ENCODE measurements around the gene CKS1B.
"Not testable (repeated sequence)": the region's sequence is repeated elsewhere in the genome, so short reads cannot be mapped to it uniquely, and the experiment has no call there.

Gene CKS1B

GRCh38 chr1:154978360-154978759 is 3.9 kb downstream of the CKS1B start:
- Histone ChIP-seq H3K9ac (ENCODE audit: low read depth, low read length) (no peak overlapping the region), H3K36me3 (ENCODE audit: insufficient read depth, low read length) (peaks cover 36% of the 10 kb centered on the region), H3K27me3 (ENCODE audit: insufficient read depth, low read length) (no peaks in the 10 kb centered on the region), H3K9me3 (ENCODE audit: insufficient read depth, low read depth, low read length) (no peaks in the 10 kb centered on the region), H3K4me1 (ENCODE audit: insufficient read depth, low read length) (peaks cover 15% of the 10 kb centered on the region), H3K27ac (ENCODE audit: low read depth, low read length) (no peak overlapping the region), H3K4me3 (ENCODE audit: low read length) (no peak overlapping the region)
- 100% methylated on average over 1 of the region's 3 CpGs for WGBS

- Histone ChIP-seq H3K4me1 (ENCODE audit: insufficient read depth, low read length) (peaks cover 6% of the 10 kb centered on the region; the same call in 1 of the 2 replicates), H3K27ac (ENCODE audit: low read depth, low read length) (peak overlapping the region; percentile 99), H3K36me3 (ENCODE audit: insufficient read depth, low read length) (peaks cover 53% of the 10 kb centered on the region), H3K9ac (ENCODE audit: low read depth, low read length) (peak overlapping the region; percentile 79), H3K4me3 (ENCODE audit: low read length) (peak overlapping the region; percentile 94), H3K9me3 (ENCODE audit: insufficient read depth, low read depth, low read length) (no peaks in the 10 kb centered on the region), H3K27me3 (ENCODE audit: insufficient read depth, low read length) (no peaks in the 10 kb centered on the region)
- 34% methylated on average over 6 of the region's 6 CpGs for WGBS
Measured at GRCh38 chr1:154982341-154982740, 7.9 kb downstream of the CKS1B start.

GRCh38 chr1:154982897-154983648 is 8.6 kb downstream of the CKS1B start, which contains the start of gene FLAD1:
FLAD1 (plus strand) TSS chr1:154983344; CDS start chr1:154983695, 351 bp downstream.
- Histone ChIP-seq H3K4me1 (ENCODE audit: insufficient read depth, low read length) (peaks cover 6% of the 10 kb centered on the region; the same call in 1 of the 2 replicates), H3K36me3 (ENCODE audit: insufficient read depth, low read length) (peaks cover 53% of the 10 kb centered on the region), H3K27ac (ENCODE audit: low read depth, low read length) (peak within 1 kb of the TSS; percentile 99), H3K9ac (ENCODE audit: low read depth, low read length) (peak within 1 kb of the TSS; percentile 94), H3K9me3 (ENCODE audit: insufficient read depth, low read depth, low read length) (no peaks in the 10 kb centered on the region), H3K4me3 (ENCODE audit: low read length) (peak within 1 kb of the TSS; percentile 94), H3K27me3 (ENCODE audit: insufficient read depth, low read length) (no peaks in the 10 kb centered on the region)
- WGBS = under 1% methylated on average over 26 of the region's 26 CpGs

GRCh38 chr1:154983776-154984466 is 9.4 kb downstream of the CKS1B start:
- H3K9me3 ChIP-seq (ENCODE audit: insufficient read depth, low read depth, low read length) = no peaks in the 10 kb centered on the region
- H3K4me1 ChIP-seq (ENCODE audit: insufficient read depth, low read length) = peaks cover 6% of the 10 kb centered on the region; the same call in 1 of the 2 replicates
- WGBS = 21% methylated on average over 17 of the region's 17 CpGs
- peaks cover 56% of the 10 kb centered on the region for H3K36me3 ChIP-seq (ENCODE audit: insufficient read depth, low read length)
- H3K27ac ChIP-seq (ENCODE audit: low read depth, low read length) = peak overlapping the region; percentile 74
- H3K27me3 ChIP-seq (ENCODE audit: insufficient read depth, low read length) = no peaks in the 10 kb centered on the region
- peak overlapping the region; percentile 94 for H3K9ac ChIP-seq (ENCODE audit: low read depth, low read length)
- H3K4me3 ChIP-seq (ENCODE audit: low read length) = peak overlapping the region; percentile 94

GRCh38 chr1:154986736-154987135 is 12.3 kb downstream of the CKS1B start:
- H3K27ac ChIP-seq (ENCODE audit: low read depth, low read length); H3K4me3 ChIP-seq (ENCODE audit: low read length); H3K4me1 ChIP-seq (ENCODE audit: insufficient read depth, low read length); H3K9me3 ChIP-seq (ENCODE audit: insufficient read depth, low read depth, low read length); H3K27me3 ChIP-seq (ENCODE audit: insufficient read depth, low read length); H3K9ac ChIP-seq (ENCODE audit: low read depth, low read length): not testable (repeated sequence)
- 94% methylated on average over 4 of the region's 4 CpGs for WGBS
- peaks cover 56% of the 10 kb centered on the region for H3K36me3 ChIP-seq (ENCODE audit: insufficient read depth, low read length)

GRCh38 chr1:154987326-154987725 is 12.8 kb downstream of the CKS1B start:
- H3K27ac ChIP-seq (ENCODE audit: low read depth, low read length) = no peak overlapping the region
- H3K27me3 ChIP-seq (ENCODE audit: insufficient read depth, low read length) = no peaks in the 10 kb centered on the region
- H3K4me1 ChIP-seq (ENCODE audit: insufficient read depth, low read length) = peaks cover 5% of the 10 kb centered on the region; the same call in 1 of the 2 replicates
- H3K36me3 ChIP-seq (ENCODE audit: insufficient read depth, low read length) = peaks cover 56% of the 10 kb centered on the region
- no peak overlapping the region for H3K9ac ChIP-seq (ENCODE audit: low read depth, low read length)
- H3K9me3 ChIP-seq (ENCODE audit: insufficient read depth, low read depth, low read length) = no peaks in the 10 kb centered on the region
- 97% methylated on average over 6 of the region's 6 CpGs for WGBS
- H3K4me3 ChIP-seq (ENCODE audit: low read length) = no peak overlapping the region

GRCh38 chr1:154988058-154988954 is 13.8 kb downstream of the CKS1B start:
- no peak overlapping the region for H3K4me3 ChIP-seq (ENCODE audit: low read length)
- no peaks in the 10 kb centered on the region for H3K27me3 ChIP-seq (ENCODE audit: insufficient read depth, low read length)
- 95% methylated on average over 17 of the region's 17 CpGs for WGBS
- H3K36me3 ChIP-seq (ENCODE audit: insufficient read depth, low read length) = peaks cover 60% of the 10 kb centered on the region
- no peaks in the 10 kb centered on the region for H3K4me1 ChIP-seq (ENCODE audit: insufficient read depth, low read length)
- H3K27ac ChIP-seq (ENCODE audit: low read depth, low read length) = no peak overlapping the region
- no peak overlapping the region for H3K9ac ChIP-seq (ENCODE audit: low read depth, low read length)
- no peaks in the 10 kb centered on the region for H3K9me3 ChIP-seq (ENCODE audit: insufficient read depth, low read depth, low read length)

- no peak overlapping the region for H3K9ac ChIP-seq (ENCODE audit: low read depth, low read length)
- H3K36me3 ChIP-seq (ENCODE audit: insufficient read depth, low read length) = peaks cover 60% of the 10 kb centered on the region
- H3K4me1 ChIP-seq (ENCODE audit: insufficient read depth, low read length) = no peaks in the 10 kb centered on the region
- H3K27ac ChIP-seq (ENCODE audit: low read depth, low read length) = no peak overlapping the region
- H3K9me3 ChIP-seq (ENCODE audit: insufficient read depth, low read depth, low read length) = no peaks in the 10 kb centered on the region
- no peak overlapping the region for H3K4me3 ChIP-seq (ENCODE audit: low read length)
- no peaks in the 10 kb centered on the region for H3K27me3 ChIP-seq (ENCODE audit: insufficient read depth, low read length)
- WGBS = 90% methylated on average over 3 of the region's 3 CpGs
Measured at GRCh38 chr1:154989195-154989860, 14.8 kb downstream of the CKS1B start.

- Histone ChIP-seq H3K4me1 (ENCODE audit: insufficient read depth, low read length) (no peaks in the 10 kb centered on the region), H3K27ac (ENCODE audit: low read depth, low read length) (no peak overlapping the region), H3K27me3 (ENCODE audit: insufficient read depth, low read length) (no peaks in the 10 kb centered on the region), H3K4me3 (ENCODE audit: low read length) (no peak overlapping the region), H3K9me3 (ENCODE audit: insufficient read depth, low read depth, low read length) (no peaks in the 10 kb centered on the region), H3K36me3 (ENCODE audit: insufficient read depth, low read length) (peaks cover 54% of the 10 kb centered on the region), H3K9ac (ENCODE audit: low read depth, low read length) (no peak overlapping the region)
- WGBS = 98% methylated on average over 8 of the region's 8 CpGs
Measured at GRCh38 chr1:154990276-154990675, 15.8 kb downstream of the CKS1B start.

- H3K9me3 ChIP-seq (ENCODE audit: insufficient read depth, low read depth, low read length) = no peaks in the 10 kb centered on the region
- WGBS = 94% methylated on average over 14 of the region's 14 CpGs
- H3K4me1 ChIP-seq (ENCODE audit: insufficient read depth, low read length) = 0 out of 2 replicates have a peak, but pooled peaks cover 3% of the 10 kb centered on the region
- H3K4me3 ChIP-seq (ENCODE audit: low read length) = no peak overlapping the region
- peak overlapping the region; percentile 14; the same call in 1 of the 2 replicates for H3K27ac ChIP-seq (ENCODE audit: low read depth, low read length)
- H3K27me3 ChIP-seq (ENCODE audit: insufficient read depth, low read length) = no peaks in the 10 kb centered on the region
- peaks cover 37% of the 10 kb centered on the region for H3K36me3 ChIP-seq (ENCODE audit: insufficient read depth, low read length)
- H3K9ac ChIP-seq (ENCODE audit: low read depth, low read length) = no peak overlapping the region
Measured at GRCh38 chr1:154992721-154993571, 18.5 kb downstream of the CKS1B start.
